BJ (cell line): ENCODE data around the gene PRDM16. TPM values are rescaled to one million over a fixed set of nuclear protein-coding genes. Genes with fewer than 3 reads are reported as not detected.

ENCODE experiments used
- CTCF ChIA-PET: fragments of 350-600 bp; formaldehyde crosslinking; extraction: SDS; loops from one replicate; lab custom pipeline; 2021; ENCODE audit warnings: antibody characterized with exemption, inconsistent platforms; lab: Yijun Ruan, JAX
- POLR2A ChIA-PET: fragments of 300-600 bp; sonication (Branson Sonifier 250); formaldehyde crosslinking; extraction: SDS; loops from one replicate; lab custom pipeline; 2021; ENCODE audit warnings: antibody characterized with exemption; lab: Charles Lee
- DNase-seq: peaks from one replicate; pipeline ENCODE4 v3.0.0-alpha.2; 2011; ENCODE audit warnings: low read depth
- H3K27me3 ChIP-seq: 2 replicates; pipeline ENCODE4 v1.6.0; 2011; ENCODE audit warnings: low read length; ENCODE audit not compliant: control insufficient read depth, insufficient read depth
- H3K36me3 ChIP-seq: 2 replicates; pipeline ENCODE4 v1.5.1; 2011; ENCODE audit warnings: low read length; ENCODE audit not compliant: control insufficient read depth, insufficient read depth
- H3K4me3 ChIP-seq: 2 replicates; pipeline ENCODE4 v1.5.1; 2011; ENCODE audit warnings: low read depth, mild to moderate bottlenecking, control low read depth, low read length
- CTCF ChIP-seq: IDR thresholded peaks from 2 replicates; pipeline ENCODE4 v1.5.1; 2011; ENCODE audit warnings: low read depth, mild to moderate bottlenecking, control low read depth, inconsistent platforms, low read length, moderate library complexity; ENCODE audit not compliant: insufficient read depth
- polyA plus RNA-seq: library from polyadenylated mRNA; depleted of rRNA; stranded (reverse); fragments of >200 nt; gene quantifications from 2 replicates; pipeline ENCODE4 v1.2.3, GENCODE V29; 2011

The PRDM16 gene
- polyA plus RNA-seq, 1 experiment, result 0.02 TPM

GRCh38 chr1:3423896-3424611 is 355.1 kb downstream of the PRDM16 start:
- DNase-seq, result no peak
- POLR2A ChIA-PET, result no interaction called here
- TF ChIP-seq CTCF, result no peak

GRCh38 chr1:3425486-3426215 is 356.6 kb downstream of the PRDM16 start:
- Histone ChIP-seq H3K36me3 (no peaks in the 10 kb centered on the region), H3K4me3 (no peak overlapping the region), H3K27me3 (peaks cover 3% of the 10 kb centered on the region; the same call in 1 of the 2 replicates)
- CTCF ChIA-PET, result interaction anchor here (1.1 to 1.3 kb wide), 3 partner anchors 107 to 1011 kb away, joined by 4 to 7 read pairs (median 6); no protein-coding TSS in a partner anchor
- no peak for TF ChIP-seq CTCF
- no peak for DNase-seq
- POLR2A ChIA-PET, result no interaction called here

More at GRCh38 chr1:3423896-3424611, 355.1 kb downstream of the PRDM16 start:
- H3K36me3 ChIP-seq, result no peaks in the 10 kb centered on the region
- CTCF ChIA-PET, result interaction anchor here (1.0 to 1.5 kb wide), 10 partner anchors 14 to 1011 kb away, joined by 3 to 12 read pairs (median 4); no protein-coding TSS in a partner anchor
- no peak overlapping the region for H3K4me3 ChIP-seq
- peaks cover 6% of the 10 kb centered on the region; the same call in 1 of the 2 replicates for H3K27me3 ChIP-seq

DNA sequence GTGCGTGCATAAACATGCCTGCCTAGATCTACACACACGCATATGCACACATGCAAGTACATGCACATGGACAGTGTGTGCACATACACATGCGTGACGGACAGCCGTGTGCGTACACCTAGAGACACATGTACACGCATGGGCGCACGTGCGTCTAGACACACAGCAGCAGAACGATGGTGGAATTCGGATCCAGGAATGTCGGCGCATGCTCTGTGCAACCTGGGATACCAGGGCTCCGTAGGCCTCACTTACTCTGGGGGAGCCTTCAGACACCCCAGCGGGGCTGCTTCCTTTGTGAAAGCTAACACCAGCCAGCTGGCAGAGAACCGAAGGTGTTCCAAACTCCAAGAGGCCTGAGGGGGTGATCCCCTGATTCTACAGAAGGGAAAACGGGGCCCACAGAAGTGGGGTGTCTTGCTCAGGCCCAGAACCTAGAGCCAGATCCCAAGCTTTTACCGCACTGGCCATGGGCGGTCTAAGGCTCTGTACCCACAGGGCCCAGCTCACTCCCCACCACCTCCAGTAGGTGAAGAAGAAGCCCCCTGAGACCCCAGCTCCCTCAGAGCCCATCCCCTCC is 358.0 kb downstream of the PRDM16 start:
- Histone ChIP-seq H3K4me3 (no peak overlapping the region), H3K27me3 (no peaks in the 10 kb centered on the region), H3K36me3 (no peaks in the 10 kb centered on the region)
- POLR2A ChIA-PET, result no interaction called here
- CTCF ChIA-PET, result no interaction called here
- no peak for DNase-seq
- TF ChIP-seq CTCF, result no peak

GRCh38 chr1:3427711-3428704 is 359.0 kb downstream of the PRDM16 start:
- H3K36me3 ChIP-seq, result no peaks in the 10 kb centered on the region
- ChIA-PET CTCF (no interaction called here), POLR2A (no interaction called here)
- no peak for TF ChIP-seq CTCF
- H3K4me3 ChIP-seq, result no peak overlapping the region
- H3K27me3 ChIP-seq, result no peaks in the 10 kb centered on the region
- DNase-seq, result no peak
